HG02623 (cell line): ENCODE data around the gene HACL1.
A peak's percentile ranks its signal among the peaks of the same experiment; 100 is the strongest.
"Not testable (repeated sequence)": the region's sequence is repeated elsewhere in the genome, so short reads cannot be mapped to it uniquely, and the experiment has no call there.

Experiments used
- ATAC-seq: cut with Tn5 transposase; IDR thresholded peaks from one replicate; pipeline ENCODE4 v1.9.1; 2021; ENCODE audit warnings: moderate library complexity; ENCODE audit not compliant: unreplicated experiment

HACL1 gene

DNA sequence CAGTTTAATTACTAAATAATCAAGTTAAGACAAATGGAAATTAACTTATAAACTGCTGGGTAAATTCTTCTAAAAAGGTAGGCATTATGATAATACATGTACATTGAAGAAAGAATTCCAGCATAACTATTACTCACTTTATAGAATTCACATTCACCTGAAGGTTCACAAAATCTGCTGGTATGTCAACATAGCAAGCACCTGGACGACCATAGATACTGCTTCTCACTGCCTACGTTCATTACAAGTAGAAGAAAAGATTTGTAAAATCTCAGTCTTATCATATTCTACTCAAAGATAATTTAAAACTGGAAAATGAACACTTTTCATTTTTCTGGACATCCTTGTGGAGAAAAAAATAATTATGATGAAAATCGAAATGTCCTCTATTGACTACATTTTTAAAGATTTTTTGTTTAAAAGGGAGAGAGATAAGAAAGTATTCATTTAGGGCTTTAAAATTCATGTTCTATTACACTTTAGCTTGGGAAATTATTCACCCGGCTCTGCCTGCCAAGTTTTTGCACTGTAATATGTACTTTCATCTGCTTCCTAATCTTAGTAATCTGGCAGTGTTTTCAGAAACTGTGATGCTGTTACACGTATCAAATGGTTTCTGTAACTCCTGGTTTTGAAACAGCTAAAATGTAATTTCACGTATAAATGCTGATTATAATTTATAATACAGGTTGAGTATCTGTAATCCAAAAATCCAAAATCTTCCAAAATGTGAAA is 16.1 kb downstream of the HACL1 start:
- no peak for ATAC-seq

DNA sequence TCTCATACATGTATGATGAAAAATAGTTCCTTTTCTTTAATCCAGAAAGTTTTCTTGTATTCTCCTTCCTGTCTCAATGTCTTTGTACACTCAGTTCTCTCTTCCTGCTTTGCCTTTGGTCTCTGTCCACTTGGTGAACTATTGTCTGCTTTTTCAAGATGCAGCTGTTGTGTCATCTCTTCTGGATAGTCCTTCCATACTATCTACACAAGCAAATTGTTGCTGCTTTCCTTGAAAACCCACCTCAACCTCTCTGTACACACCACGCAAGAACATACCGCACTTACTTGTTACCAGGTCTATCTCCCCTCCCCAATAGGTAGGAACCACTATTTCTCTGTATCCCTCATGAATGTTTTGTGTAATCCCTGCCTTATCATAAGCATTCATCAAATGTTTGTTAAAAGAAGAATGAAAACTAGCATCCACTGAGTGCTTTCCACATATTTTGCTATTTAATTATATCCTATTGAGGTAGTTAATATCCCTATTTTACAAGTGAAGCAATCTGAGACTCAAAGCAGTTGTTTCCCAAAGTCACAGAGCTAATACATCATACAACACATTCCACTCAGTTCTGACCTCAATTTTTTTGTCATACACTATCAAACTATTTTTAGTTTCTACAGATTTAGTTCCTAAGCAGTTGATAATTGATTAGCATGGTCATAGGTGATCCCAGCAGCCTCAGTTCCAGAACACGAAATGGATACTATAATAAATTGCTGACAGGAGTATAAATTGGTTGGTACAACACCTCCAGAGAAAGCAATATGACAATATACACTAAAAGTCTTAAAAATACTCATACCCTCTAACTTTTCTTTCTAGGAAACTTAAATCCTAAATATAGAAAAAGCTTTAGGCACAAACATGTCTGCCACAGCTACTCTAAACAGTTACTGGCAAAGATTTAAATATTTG is 19.6 kb downstream of the HACL1 start:
- ATAC-seq: no peak

DNA sequence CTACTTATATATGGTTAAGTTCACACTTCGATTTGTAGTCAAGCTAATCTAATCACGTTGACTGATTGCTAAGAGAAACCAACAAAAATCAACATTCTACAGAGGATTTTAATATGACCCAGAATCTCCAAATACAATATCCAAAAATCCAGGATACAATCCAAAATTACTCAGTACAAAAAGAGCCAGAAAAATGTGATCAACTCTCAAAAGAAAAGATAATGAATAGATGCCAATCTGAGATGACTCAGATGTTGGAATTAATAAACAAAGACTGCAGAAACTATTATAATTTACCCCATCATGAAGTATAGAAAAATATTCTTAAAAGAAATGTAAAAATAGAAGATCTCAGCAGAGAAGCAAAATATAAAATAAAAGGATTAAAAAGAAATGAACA is 22.3 kb downstream of the HACL1 start:
- ATAC-seq: no peak

DNA sequence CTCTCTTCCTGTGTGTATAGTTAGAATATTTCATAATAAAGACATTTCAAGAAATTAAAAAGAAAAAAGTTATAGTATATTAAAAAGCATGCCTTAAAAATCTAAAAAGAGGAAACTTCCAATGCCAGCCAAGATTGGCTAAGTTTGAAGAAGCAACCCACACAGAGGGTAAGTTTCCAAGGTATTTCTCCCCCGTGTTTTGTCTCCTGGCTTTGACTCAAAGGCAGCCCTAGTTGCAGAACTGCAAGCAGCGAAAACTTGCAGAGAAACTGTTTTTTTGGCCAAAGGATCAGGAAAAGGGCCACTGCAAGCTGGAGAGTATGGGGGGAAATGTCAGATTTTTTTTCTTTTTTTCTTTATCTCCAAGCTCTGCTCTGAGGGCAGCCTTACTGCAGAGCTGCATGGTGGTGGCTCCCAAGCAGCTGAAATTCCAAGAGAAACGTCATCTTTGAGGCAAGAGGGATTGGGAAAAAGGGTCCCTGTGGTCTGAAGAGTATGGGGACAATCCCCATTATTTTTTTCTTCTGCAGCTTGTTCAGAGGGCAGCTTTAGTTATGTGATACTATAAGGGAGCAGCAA is 23.0 kb downstream of the HACL1 start:
- no peak for ATAC-seq

- ATAC-seq: no peak
Observed at GRCh38 chr3:15576475-15576874, 24.9 kb downstream of the HACL1 start.

DNA sequence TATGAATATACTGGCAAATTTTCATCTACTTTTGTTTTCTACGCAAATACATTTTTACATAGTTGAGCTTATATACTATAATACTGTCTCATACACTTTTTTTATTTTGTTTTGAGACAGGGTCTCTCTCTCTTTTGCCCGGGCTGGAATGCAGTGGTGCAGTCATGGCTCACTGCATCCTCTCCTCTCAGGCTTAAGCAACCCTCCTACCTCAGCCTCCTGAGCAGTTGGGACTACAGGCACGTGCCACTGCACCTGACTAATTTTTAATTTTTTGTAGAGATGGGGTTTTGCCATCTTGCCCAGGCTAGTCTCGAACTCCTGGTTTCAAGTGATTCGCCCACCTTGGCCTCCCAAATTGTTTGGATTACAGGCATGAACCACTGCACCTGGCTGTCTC is 25.9 kb downstream of the HACL1 start:
- ATAC-seq: no peak

DNA sequence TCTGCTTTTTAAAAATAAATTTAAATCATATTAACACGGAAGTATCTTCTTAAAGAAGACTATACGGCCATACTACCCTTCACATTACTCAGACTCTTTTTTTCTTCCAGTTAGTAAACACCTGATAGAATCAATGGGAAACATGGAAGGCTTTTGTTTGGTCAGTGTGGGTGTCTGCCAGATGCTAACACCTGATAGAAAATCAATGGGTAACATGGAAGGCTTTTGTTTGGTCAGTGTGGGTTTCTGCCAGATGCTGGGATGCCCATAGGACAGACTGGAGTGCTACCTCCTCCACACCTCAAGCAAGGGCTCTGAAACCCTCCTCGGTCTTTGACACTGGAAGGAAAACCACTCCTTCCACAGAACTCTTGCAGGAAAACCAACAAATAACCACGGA is 29.2 kb downstream of the HACL1 start:
- ATAC-seq: no peak

DNA sequence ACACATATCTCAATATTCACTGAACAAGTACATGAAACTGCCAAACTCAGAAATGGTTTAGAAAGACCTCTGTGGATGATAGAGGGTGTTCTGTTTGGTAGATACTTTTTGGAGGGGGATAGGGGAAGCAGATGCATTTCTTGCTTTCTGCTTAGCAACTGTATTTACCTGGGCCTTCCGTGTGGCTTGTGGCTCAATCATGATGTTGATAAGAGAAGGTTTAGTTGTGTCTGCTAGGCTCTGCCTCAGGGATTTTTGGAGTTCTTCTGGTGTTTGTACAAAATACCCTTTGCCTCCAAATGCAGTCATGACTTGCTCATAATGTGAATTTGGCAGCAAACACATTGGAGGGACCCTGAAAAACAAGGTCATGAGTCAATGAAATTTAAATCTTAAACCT is 38.2 kb downstream of the HACL1 start:
- no peak for ATAC-seq

DNA sequence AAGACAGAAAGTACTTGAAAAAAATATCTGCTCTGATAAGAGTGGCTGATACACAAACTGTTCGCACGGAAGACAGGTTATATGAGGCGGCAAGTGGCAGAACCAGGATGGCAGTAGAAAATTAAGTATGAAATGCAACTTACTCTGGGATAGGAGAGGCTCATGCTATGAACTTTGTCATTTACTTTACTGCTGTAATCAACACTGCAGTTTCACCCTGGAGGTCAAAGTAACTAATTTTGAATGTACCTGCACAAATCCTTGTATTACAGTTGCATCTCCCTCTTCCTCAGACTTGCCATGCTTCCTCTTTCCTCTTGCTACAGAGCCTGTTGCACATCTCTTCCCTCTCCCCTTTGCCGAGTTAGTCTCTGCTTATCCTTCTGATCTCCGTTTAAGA is 38.8 kb downstream of the HACL1 start:
- ATAC-seq: no peak

- ATAC-seq: no peak
Observed at GRCh38 chr3:15558581-15558980, 42.8 kb downstream of the HACL1 start.

GRCh38 chr3:15557511-15557946 is 43.8 kb downstream of the HACL1 start:
- peak; percentile 65 for ATAC-seq

- peak; percentile 78 for ATAC-seq
Observed at GRCh38 chr3:15556512-15556911, 44.9 kb downstream of the HACL1 start.

- ATAC-seq: no peak
Observed at GRCh38 chr3:15553749-15554148, 47.6 kb downstream of the HACL1 start.

DNA sequence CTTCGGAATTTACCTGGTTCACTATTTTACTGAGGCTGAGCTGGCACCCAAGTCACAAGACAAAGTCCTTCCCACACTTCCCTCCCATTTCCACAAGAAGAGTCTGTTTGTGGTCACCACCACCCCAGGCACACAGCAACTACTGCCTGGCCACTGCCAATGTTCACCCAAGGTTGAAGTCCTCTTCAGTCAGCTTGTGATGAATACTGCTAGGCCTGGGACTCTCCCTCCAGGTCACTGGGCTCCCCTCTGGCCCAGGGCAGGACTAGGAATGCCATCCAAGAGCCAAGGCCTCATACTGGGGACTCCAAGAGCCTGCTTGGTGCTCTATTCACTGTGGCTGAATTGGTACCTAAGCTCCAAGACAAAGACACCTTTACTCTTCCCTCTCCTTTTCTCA is 49.5 kb downstream of the HACL1 start:
- ATAC-seq: no peak

DNA sequence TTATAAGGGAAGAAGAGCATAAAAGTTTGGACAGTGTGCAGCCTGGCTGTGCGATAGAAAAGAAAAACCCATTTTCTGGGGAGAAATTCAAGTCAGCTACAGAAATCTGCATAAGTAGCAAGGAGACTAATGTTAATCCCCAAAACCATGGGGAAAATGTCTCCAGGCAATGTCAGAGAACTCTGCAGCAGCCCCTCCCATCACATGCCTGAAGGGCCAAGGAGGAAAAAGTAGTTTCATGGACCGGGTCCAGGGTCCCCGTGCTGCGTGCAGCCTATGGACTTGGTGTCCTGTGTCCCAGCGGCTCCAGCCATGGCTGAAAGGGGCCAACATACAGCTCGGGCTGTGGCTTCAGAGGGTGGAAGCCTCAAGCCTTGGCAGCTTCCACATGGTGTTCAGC is 51.5 kb downstream of the HACL1 start:
- ATAC-seq: no peak

DNA sequence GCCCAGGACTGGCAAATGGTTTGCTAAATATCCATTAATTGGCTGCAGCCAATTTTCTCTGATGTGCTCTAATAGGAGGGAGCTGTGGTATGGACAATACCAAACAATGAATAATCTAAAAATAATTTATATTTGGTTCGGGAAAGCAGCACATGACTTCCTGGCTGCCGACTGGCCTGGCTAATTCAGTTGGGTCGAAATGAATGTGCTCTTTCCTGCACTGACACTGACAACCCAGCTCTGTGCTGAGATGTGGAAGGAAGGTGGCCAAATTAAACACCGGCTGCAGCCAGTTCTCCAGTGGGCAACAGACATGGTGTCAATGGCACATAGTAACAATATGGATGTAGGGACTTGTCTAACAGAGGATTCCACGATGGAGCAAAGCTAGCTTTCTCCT is 58.8 kb downstream of the HACL1 start:
- no peak for ATAC-seq

DNA sequence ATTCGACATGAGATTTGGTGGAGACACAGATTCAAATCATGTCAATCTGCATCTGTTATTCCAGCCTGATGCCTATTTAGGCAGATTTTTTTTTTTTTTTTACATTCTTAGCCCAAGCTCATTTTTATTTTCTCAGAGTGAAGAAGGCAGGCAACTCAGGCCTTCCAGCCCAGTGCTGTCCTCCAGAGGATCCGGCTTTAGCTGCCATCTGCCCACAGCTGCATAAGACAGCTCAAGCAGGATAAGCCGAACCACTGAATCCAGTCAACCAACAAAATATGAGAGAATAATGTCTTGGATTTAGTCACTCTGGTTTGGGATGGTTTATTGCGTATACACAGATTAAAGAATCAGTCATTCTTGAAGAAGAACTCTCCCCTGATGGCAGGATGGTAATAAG is 60.0 kb downstream of the HACL1 start:
- no peak for ATAC-seq

GRCh38 chr3:15539066-15539465 is 62.3 kb downstream of the HACL1 start:
- no peak for ATAC-seq

- ATAC-seq: no peak
Observed at GRCh38 chr3:15538345-15538744, 63.0 kb downstream of the HACL1 start.

GRCh38 chr3:15536856-15537255 is 64.5 kb downstream of the HACL1 start:
- no peak for ATAC-seq

- ATAC-seq: peak; percentile 68
Observed at GRCh38 chr3:15535732-15536131, 65.6 kb downstream of the HACL1 start.

DNA sequence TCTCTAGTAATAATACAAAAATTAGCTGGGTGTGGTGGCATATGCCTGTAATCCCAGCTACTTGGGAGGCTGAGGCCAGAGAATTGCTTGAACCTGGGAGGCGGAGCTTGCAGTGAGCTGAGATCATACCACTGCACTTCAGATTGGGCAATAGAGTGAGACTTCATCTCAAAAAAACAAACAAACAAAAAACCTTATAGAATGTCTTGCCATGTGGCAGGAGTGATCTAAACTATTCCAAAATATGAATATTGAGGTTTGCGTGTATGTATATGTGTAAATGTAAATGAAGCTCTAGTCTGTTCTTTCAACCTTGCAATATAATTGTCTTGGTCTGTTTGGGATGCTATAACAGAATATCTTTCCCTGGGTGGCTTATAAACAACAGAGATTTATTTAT is 68.8 kb downstream of the HACL1 start:
- not testable (repeated sequence) for ATAC-seq
